NCI-H2081 treated with DMSO at 0.1 percent for 48 hours (cell line): ENCODE data around the gene LONP1.
"Not testable (repeated sequence)": the region's sequence is repeated elsewhere in the genome, so short reads cannot be mapped to it uniquely, and the experiment has no call there.

Experiments
- DNase-seq: peaks from one replicate; lab custom pipeline; 2025; lab: John Stamatoyannopoulos, UW

The LONP1 gene, protein sequence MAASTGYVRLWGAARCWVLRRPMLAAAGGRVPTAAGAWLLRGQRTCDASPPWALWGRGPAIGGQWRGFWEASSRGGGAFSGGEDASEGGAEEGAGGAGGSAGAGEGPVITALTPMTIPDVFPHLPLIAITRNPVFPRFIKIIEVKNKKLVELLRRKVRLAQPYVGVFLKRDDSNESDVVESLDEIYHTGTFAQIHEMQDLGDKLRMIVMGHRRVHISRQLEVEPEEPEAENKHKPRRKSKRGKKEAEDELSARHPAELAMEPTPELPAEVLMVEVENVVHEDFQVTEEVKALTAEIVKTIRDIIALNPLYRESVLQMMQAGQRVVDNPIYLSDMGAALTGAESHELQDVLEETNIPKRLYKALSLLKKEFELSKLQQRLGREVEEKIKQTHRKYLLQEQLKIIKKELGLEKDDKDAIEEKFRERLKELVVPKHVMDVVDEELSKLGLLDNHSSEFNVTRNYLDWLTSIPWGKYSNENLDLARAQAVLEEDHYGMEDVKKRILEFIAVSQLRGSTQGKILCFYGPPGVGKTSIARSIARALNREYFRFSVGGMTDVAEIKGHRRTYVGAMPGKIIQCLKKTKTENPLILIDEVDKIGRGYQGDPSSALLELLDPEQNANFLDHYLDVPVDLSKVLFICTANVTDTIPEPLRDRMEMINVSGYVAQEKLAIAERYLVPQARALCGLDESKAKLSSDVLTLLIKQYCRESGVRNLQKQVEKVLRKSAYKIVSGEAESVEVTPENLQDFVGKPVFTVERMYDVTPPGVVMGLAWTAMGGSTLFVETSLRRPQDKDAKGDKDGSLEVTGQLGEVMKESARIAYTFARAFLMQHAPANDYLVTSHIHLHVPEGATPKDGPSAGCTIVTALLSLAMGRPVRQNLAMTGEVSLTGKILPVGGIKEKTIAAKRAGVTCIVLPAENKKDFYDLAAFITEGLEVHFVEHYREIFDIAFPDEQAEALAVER

GRCh38 chr19:5719961-5720790 is at the start of gene LONP1, which contains the start of gene CATSPERD:
TSS of gene LONP1 (minus strand) at chr19:5720146. CDS start at chr19:5720132, 14 bp downstream.
TSS of gene CATSPERD (plus strand) at chr19:5720637. CDS start at chr19:5720738, 101 bp downstream.
- DNase-seq = peak; percentile 90

DNA sequence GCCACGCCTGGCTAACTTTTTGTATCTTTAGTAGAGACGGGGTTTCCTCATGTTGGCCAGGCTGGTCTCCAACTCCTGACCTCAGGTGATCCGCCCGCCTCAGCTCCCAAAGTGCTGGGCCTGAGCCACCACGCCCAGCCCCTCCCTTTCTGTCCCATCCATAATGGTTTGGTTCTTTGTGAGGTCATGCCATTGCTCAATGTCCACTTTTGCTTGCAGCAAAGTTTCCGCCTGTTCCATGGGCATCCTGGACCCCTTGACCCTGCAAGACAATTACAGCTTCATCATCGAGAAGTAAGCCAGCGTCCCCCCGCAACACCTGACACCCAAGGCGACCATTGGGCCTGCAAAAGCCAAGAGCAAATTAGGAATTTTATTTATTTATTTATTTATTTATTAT is 48.0 kb upstream of the LONP1 start:
- no peak for DNase-seq

DNA sequence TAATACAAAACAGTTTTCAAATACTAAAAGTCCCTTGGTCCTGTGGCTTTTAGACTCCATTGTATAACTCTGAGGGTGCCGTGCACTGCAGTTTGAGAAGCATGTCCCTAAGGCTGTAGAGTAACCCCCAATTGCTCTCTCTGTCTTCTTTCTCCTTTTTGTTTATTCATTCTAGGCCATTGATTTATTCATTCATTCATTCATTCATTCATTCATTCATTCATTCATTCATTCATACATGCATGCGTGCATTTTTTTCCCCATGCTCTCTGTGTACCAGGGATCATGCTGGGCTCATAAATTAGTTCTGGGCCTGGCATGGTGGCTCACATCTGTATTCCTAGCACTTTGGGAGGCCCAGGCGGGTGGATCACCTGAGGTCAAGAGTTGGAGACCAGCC is 45.3 kb upstream of the LONP1 start:
- DNase-seq = no peak

DNA sequence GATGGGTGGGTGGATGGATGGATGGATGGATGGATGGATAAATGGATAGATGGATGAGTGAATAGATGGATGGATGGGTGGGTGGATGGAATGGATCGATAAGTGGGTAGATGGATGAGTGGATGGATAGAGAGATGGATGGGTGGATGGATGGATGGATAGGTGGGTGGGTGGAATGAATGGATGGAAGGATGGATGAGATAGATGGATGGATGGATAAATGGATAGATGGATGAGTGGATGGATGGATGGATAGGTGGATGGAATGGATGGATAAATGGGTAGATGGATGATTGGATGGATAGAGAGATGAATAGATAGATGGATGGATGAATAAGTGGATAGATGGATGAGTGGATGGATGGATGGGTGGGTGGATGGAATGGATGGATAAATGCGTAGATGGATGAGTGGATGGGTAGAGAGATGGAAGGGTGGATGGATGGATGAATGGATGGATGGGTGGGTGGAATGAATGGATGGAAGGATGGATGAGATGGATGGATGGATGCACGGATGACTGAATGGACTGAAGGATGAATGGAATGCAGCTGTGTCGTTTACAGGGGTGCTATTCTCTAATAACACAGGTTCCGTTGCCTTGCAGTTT is 42.8 kb upstream of the LONP1 start:
- DNase-seq = no peak

GRCh38 chr19:5753743-5754142 is 33.8 kb upstream of the LONP1 start:
- no peak for DNase-seq

- DNase-seq = no peak
Observed at GRCh38 chr19:5751709-5752108, 31.8 kb upstream of the LONP1 start.

GRCh38 chr19:5749505-5749904 is 29.6 kb upstream of the LONP1 start:
- no peak for DNase-seq

GRCh38 chr19:5748920-5749319 is 29.0 kb upstream of the LONP1 start:
- not testable (repeated sequence) for DNase-seq

GRCh38 chr19:5744999-5745398 is 25.1 kb upstream of the LONP1 start:
- DNase-seq = not testable (repeated sequence)

GRCh38 chr19:5743630-5744029 is 23.7 kb upstream of the LONP1 start:
- DNase-seq = no peak

DNA sequence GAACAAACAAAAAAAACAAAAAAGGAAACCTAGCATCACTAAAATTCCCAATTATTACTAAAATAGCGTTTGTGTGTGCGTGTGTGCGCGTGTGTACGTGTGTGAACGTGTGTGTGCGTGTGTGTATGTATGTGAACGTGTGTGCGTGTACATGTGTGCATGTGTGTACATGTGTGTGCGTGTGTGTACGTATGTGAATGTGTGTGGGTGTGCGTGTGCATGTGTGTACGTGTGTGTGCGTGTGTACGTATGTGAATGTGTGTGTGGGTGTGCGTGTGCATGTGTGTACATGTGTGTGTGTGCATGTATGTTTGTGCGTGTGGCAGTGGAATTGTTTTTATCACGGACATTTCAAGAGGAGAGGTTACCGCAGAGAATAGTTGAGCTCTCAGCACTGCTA is 22.1 kb upstream of the LONP1 start:
- no peak for DNase-seq

- no peak for DNase-seq
Observed at GRCh38 chr19:5738423-5738822, 18.5 kb upstream of the LONP1 start.

- DNase-seq = not testable (repeated sequence)
Observed at GRCh38 chr19:5733172-5733571, 13.2 kb upstream of the LONP1 start.

DNA sequence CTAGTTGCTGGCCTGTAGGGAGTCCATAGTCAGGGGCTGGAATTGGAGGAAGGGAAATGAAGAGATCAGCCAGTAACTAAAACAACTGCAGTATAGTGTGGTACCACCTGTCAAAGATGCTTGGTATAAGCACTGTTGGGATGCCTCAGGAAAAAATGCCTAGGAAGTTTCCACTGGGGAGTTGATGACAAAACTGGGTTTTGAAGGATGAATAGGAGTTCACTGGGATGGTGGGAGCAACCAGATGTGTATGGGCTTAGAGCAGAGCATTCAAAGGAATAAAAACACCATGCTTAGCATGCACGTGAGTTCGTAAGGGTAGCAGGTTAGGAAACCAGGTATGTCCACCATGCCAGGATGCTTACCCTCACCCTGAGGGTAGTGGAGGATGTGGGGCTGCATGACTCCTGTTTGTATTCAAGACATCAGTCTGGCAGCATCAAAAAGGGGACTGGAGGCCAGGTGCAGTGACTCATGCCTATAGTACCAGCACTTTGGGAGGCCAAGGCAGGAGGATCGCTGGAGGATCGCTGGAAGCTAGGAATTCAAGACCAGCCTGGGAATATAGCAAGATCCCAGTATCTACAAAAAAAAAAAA is 7.6 kb upstream of the LONP1 start:
- no peak for DNase-seq

- no peak for DNase-seq
Observed at GRCh38 chr19:5719274-5719960, 529 bp downstream of the LONP1 start.

DNA sequence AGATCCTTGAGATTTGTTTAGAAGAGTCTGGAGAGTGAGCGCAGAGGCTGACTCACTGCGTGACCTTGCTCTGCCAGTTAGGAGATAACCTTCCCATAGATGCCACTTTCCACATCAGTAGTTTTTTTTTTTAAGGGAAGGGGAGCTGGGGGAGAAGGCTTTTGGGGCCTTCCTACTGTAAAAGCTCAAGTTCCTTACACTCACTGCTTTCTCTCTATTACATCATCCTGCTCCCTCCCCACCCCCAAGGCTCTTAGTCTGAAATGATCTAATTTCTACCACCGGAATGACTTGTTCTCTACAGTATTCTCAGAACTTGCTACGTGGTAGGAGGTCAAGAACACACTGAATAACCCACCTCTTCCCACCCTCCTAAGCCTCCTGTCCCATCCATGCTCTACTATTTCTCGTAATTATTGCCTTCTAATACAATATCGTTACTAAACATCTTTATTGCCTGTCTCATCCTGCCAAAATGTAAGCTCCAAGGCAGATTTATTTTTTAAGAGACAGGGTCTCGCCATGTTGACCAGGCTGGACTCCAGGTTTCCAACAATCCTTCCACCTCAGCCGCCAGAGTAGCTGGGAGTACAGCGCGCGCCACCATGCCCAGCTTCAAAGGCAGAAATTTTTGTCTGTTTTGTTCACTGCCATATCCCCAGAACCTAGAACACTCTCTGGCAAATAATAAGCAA is 1.2 kb downstream of the LONP1 start:
- DNase-seq = no peak

DNA sequence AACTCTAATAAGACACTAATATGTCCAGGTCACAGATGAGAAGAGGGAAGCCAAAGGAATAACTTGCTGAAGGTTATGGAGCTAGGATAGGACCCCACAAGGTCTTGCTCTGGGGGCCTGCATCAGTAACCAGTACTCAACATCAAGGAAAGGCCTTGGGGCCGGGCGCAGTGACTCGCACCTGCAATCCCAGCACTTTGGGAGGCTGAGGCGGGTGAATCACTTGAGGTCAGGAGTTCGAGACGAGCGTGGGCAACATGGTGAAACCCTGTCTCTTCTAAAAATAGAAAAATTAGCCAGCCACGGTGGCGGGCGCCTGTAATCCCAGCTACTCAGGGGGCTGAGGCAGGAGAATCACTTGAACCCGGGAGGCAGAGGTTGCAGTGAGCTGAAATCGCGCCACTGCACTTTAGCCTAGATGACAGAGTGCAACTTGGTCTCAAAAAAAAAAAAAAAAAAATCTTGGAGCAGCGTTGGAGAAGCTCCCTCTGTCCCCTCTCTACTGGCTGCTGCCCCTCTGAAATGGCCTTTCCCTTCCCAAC is 1.8 kb downstream of the LONP1 start:
- no peak for DNase-seq

DNA sequence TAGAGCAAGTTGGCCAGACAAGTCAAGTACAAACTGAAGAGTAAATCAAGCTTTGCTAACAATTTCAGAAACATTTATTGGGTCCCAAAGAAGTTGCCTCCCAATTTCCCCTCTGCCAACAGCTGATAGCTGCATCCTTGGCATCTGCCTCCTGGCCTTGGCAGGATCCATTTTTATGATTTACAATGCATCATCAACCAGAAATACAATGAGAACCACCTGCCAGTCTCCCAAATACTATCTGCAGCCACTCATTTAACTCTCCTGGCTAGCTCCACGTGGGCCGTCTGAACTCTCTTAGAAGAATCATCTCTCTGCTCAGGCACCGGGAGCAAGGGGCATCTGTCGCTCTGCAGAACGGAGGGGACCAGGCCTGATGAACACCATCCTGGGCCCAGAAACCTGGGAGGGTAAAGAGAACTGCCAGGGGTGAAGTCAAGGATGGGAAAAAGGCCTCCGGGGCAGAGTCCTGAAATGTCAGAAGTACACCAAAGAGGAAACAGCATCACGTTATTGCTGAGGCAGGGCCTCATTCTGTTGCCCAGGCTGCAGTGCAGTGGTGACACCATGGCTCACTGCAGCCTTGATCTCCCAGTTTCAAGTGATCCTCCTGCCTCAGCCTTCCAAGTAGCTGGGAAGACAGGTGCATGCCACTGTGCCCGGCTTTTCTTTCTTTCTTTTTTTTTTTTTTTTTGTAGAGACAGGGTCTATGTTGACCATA is 2.6 kb downstream of the LONP1 start:
- no peak for DNase-seq

- DNase-seq = no peak
Observed at GRCh38 chr19:5714816-5715215, 5.1 kb downstream of the LONP1 start.
